HEK293T (cell line): ENCODE data around the gene RAPGEF5.

Experiments used
- CTCF ChIA-PET: fragments of 350-600 bp; formaldehyde crosslinking; extraction: SDS; loops from one replicate; lab custom pipeline; 2021; ENCODE audit warnings: antibody characterized with exemption, inconsistent platforms; lab: Yijun Ruan, JAX
- POLR2A ChIA-PET: fragments of 350-600 bp; formaldehyde crosslinking; extraction: SDS; loops from one replicate; lab custom pipeline; 2020; ENCODE audit warnings: antibody characterized with exemption, inconsistent platforms; lab: Yijun Ruan, JAX
- DNase-seq: peaks from one replicate; pipeline ENCODE4 v3.0.0; 2012; ENCODE audit warnings: mixed read lengths; ENCODE audit errors: extremely low spot score
- ARNT ChIP-seq: fragments of 450-650 bp; IDR thresholded peaks from 2 replicates; pipeline ENCODE4 v1.6.1; 2017; ENCODE audit warnings: mild to moderate bottlenecking
- BHLHE40 ChIP-seq: fragments of 450-650 bp; IDR thresholded peaks from 2 replicates; pipeline ENCODE4 v1.6.1; 2016; ENCODE audit warnings: mild to moderate bottlenecking, moderate library complexity, borderline replicate concordance
- CTBP1 ChIP-seq: fragments of 450-650 bp; IDR thresholded peaks from 2 replicates; pipeline ENCODE4 v1.6.1; 2016; ENCODE audit warnings: borderline replicate concordance
- ELF4 ChIP-seq: fragments of 450-650 bp; IDR thresholded peaks from 2 replicates; pipeline ENCODE4 v1.6.1; 2017; ENCODE audit warnings: antibody characterized with exemption
- FOXA1 ChIP-seq: fragments of 450-650 bp; IDR thresholded peaks from 2 replicates; pipeline ENCODE4 v1.6.1; 2016; ENCODE audit warnings: mild to moderate bottlenecking
- FOXK2 ChIP-seq: fragments of 450-650 bp; IDR thresholded peaks from 2 replicates; pipeline ENCODE4 v1.6.1; 2016; ENCODE audit warnings: mild to moderate bottlenecking
- FOXM1 ChIP-seq: fragments of 450-650 bp; IDR thresholded peaks from 2 replicates; pipeline ENCODE4 v1.6.1; 2017; ENCODE audit warnings: mild to moderate bottlenecking, borderline replicate concordance
- HDGF ChIP-seq: fragments of 450-650 bp; IDR thresholded peaks from 2 replicates; pipeline ENCODE4 v1.6.1; 2017; ENCODE audit warnings: antibody characterized with exemption, borderline replicate concordance
- L3MBTL2 ChIP-seq: fragments of 450-650 bp; conservative IDR thresholded peaks from 2 replicates; pipeline ENCODE4 v1.6.1; 2016; ENCODE audit warnings: mild to moderate bottlenecking
- LEF1 ChIP-seq: fragments of 450-650 bp; IDR thresholded peaks from 2 replicates; pipeline ENCODE4 v1.6.1; 2017; ENCODE audit warnings: mild to moderate bottlenecking, borderline replicate concordance
- NFRKB ChIP-seq: fragments of 450-650 bp; IDR thresholded peaks from 2 replicates; pipeline ENCODE4 v1.6.1; 2016; ENCODE audit warnings: mild to moderate bottlenecking, moderate library complexity
- PKNOX1 ChIP-seq: fragments of 450-650 bp; IDR thresholded peaks from 2 replicates; pipeline ENCODE4 v1.6.1; 2016
- SP1 ChIP-seq: fragments of 450-650 bp; IDR thresholded peaks from 2 replicates; pipeline ENCODE4 v1.6.1; 2017
- SUZ12 ChIP-seq: fragments of 450-650 bp; IDR thresholded peaks from 2 replicates; pipeline ENCODE4 v1.6.1; 2016; ENCODE audit warnings: mild to moderate bottlenecking
- TARDBP ChIP-seq: fragments of 450-650 bp; IDR thresholded peaks from 2 replicates; pipeline ENCODE4 v1.6.1; 2016
- ZNF384 ChIP-seq: fragments of 450-650 bp; IDR thresholded peaks from 2 replicates; pipeline ENCODE4 v1.6.1; 2016

Gene RAPGEF5

GRCh38 chr7:22128528-22128920 lies 228.4 kb downstream of the RAPGEF5 start:
- DNase-seq: no peak
- TF ChIP-seq CTBP1 (no peak), L3MBTL2 (no peak), HDGF (no peak), LEF1 (no peak), NFRKB (no peak), BHLHE40 (no peak), ZNF384 (no peak), ARNT (no peak), TARDBP (no peak), SP1 (no peak), SUZ12 (no peak), ELF4 (no peak), FOXK2 (no peak), FOXM1 (no peak), FOXA1 (no peak), PKNOX1 (no peak)

GRCh38 chr7:22127835-22128527 lies 229.0 kb downstream of the RAPGEF5 start:
- ChIA-PET CTCF (interaction anchor here (1.7 kb wide), 1 partner anchor 18 kb away, joined by 5 read pairs; no protein-coding TSS in a partner anchor), POLR2A (no interaction called here)
- DNase-seq: no peak
- TF ChIP-seq CTBP1 (no peak), FOXM1 (no peak), FOXK2 (no peak), FOXA1 (no peak), ARNT (no peak), ELF4 (no peak), LEF1 (no peak), L3MBTL2 (no peak), SUZ12 (no peak), PKNOX1 (no peak), ZNF384 (no peak), SP1 (no peak), HDGF (no peak), NFRKB (no peak), BHLHE40 (no peak), TARDBP (no peak)

More at GRCh38 chr7:22128528-22128920, 228.4 kb downstream of the RAPGEF5 start:
- CTCF ChIA-PET: interaction anchor here (1.7 kb wide), 1 partner anchor 19 kb away, joined by 5 read pairs; no protein-coding TSS in a partner anchor
- POLR2A ChIA-PET: no interaction called here

DNA sequence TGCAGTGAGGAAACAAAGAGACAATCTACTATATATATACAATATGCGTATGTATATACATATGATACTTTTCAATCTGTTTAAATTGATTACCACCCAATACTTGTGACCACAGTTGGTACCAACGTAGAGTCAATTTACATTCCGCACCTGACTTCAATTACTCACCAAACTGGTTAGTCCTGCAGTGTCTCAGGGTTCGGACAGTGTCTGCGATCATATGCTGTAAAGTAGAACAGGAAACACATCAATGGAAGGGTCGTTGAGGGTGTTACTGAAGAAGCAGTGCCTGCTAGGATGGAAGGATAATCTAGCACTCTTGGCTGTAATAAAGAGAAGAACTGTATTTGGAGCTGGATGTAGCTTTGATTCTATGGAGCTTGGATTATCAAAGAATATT lies 231.5 kb downstream of the RAPGEF5 start:
- ChIA-PET POLR2A (no interaction called here), CTCF (no interaction called here)
- no peak for DNase-seq
- TF ChIP-seq FOXM1 (no peak), SUZ12 (no peak), LEF1 (no peak), L3MBTL2 (no peak), HDGF (no peak), TARDBP (no peak), PKNOX1 (no peak), BHLHE40 (no peak), ELF4 (no peak), ZNF384 (no peak), SP1 (no peak), FOXA1 (no peak), FOXK2 (no peak), NFRKB (no peak)

GRCh38 chr7:22124941-22125340 lies 232.0 kb downstream of the RAPGEF5 start:
- CTCF ChIA-PET: no interaction called here

GRCh38 chr7:22123139-22123538 lies 233.8 kb downstream of the RAPGEF5 start:
- TF ChIP-seq NFRKB: no peak
- TF ChIP-seq SP1: no peak
- no peak for TF ChIP-seq BHLHE40
- TF ChIP-seq L3MBTL2: no peak
- no peak for TF ChIP-seq FOXM1
- no peak for TF ChIP-seq PKNOX1
- no peak for TF ChIP-seq SUZ12
- no peak for TF ChIP-seq HDGF
- TF ChIP-seq CTBP1: no peak
- TF ChIP-seq FOXA1: no peak
- TF ChIP-seq ZNF384: no peak
- TF ChIP-seq FOXK2: no peak
- no peak for TF ChIP-seq ELF4
- no peak for TF ChIP-seq TARDBP
- TF ChIP-seq LEF1: no peak
- no peak for TF ChIP-seq ARNT
- ChIA-PET POLR2A (no interaction called here), CTCF (no interaction called here)
- DNase-seq: no peak

More at GRCh38 chr7:22124941-22125340, 232.0 kb downstream of the RAPGEF5 start:
- POLR2A ChIA-PET: no interaction called here
- TF ChIP-seq TARDBP (no peak), NFRKB (no peak), FOXA1 (no peak), HDGF (no peak), LEF1 (no peak), SP1 (no peak), FOXM1 (no peak), PKNOX1 (no peak)
- DNase-seq: no peak
